NB4 (cell line): Measurements from ENCODE around the gene SURF2.
A peak's percentile ranks its signal among the peaks of the same experiment; 100 is the strongest.

Experiments
- DNase-seq: peaks from one replicate; pipeline ENCODE4 v3.0.0; 2010; ENCODE audit warnings: low read depth
- H3K4me3 ChIP-seq: one replicate; pipeline ENCODE4 v1.5.1; 2011; ENCODE audit warnings: mild to moderate bottlenecking, low read depth, low read length, moderate library complexity
- CTCF ChIP-seq: IDR thresholded peaks from one replicate; pipeline ENCODE4 v1.5.1; 2012; ENCODE audit warnings: low read depth, low read length
- MAX ChIP-seq: IDR thresholded peaks from 2 replicates; pipeline ENCODE4 v1.6.1; 2011; ENCODE audit warnings: low read depth, low read length
- MYC ChIP-seq: IDR thresholded peaks from 2 replicates; pipeline ENCODE4 v1.6.1; 2011; ENCODE audit warnings: low read depth, low read length
- POLR2A ChIP-seq: IDR thresholded peaks from 2 replicates; pipeline ENCODE4 v1.6.1; 2011; ENCODE audit warnings: mild to moderate bottlenecking; ENCODE audit not compliant: insufficient read length; ENCODE audit errors: extremely low read depth

Gene SURF2

GRCh38 chr9:133403766-133404453 lies 47.6 kb downstream of the SURF2 start:
- DNase-seq, result peak; percentile 51

GRCh38 chr9:133404454-133405002 lies 48.2 kb downstream of the SURF2 start:
- no peak for DNase-seq
- H3K4me3 ChIP-seq, result no peak overlapping the region
- no peak for TF ChIP-seq CTCF
- TF ChIP-seq POLR2A, result no peak
- no peak for TF ChIP-seq MYC
- TF ChIP-seq MAX, result no peak

More at GRCh38 chr9:133403766-133404453, 47.6 kb downstream of the SURF2 start:
- TF ChIP-seq POLR2A (no peak), CTCF (peak; percentile 67)
- H3K4me3 ChIP-seq, result no peak overlapping the region

- no peak for DNase-seq
- H3K4me3 ChIP-seq, result no peak overlapping the region
- TF ChIP-seq MYC, result no peak
- no peak for TF ChIP-seq MAX
- TF ChIP-seq CTCF, result no peak
- TF ChIP-seq POLR2A, result no peak
Observed at GRCh38 chr9:133405508-133406438, 49.4 kb downstream of the SURF2 start.

- H3K4me3 ChIP-seq, result no peak overlapping the region
- TF ChIP-seq MAX, result peak; percentile 43; the same call in 1 of the 2 replicates
- TF ChIP-seq MYC, result no peak
- no peak for TF ChIP-seq POLR2A
- TF ChIP-seq CTCF, result peak; percentile 91
- DNase-seq, result peak; percentile 77
Observed at GRCh38 chr9:133406480-133407307, 50.3 kb downstream of the SURF2 start.

GRCh38 chr9:133408042-133408441 lies 51.7 kb downstream of the SURF2 start:
- no peak for TF ChIP-seq MAX
- TF ChIP-seq POLR2A, result no peak
- TF ChIP-seq CTCF, result no peak
- TF ChIP-seq MYC, result no peak
- no peak overlapping the region for H3K4me3 ChIP-seq
- no peak for DNase-seq
